IPS-20b (cell line): ENCODE results near the gene ASIC1.

ENCODE experiments used
- H3K27ac ChIP-seq: one replicate; pipeline ENCODE4 v1.5.1; 2013; ENCODE audit warnings: low read length
- H3K27me3 ChIP-seq: 2 replicates; pipeline ENCODE4 v1.6.1; 2013; ENCODE audit warnings: mild to moderate bottlenecking, low read length, inconsistent platforms; ENCODE audit not compliant: insufficient read depth
- H3K36me3 ChIP-seq: 2 replicates; pipeline ENCODE4 v1.6.1; 2013; ENCODE audit warnings: low read depth, mild to moderate bottlenecking, inconsistent platforms, low read length, moderate library complexity; ENCODE audit not compliant: insufficient read depth
- H3K4me1 ChIP-seq: 2 replicates; pipeline ENCODE4 v1.6.1; 2013; ENCODE audit warnings: mild to moderate bottlenecking, control low read depth, inconsistent platforms, low read length, moderate library complexity; ENCODE audit not compliant: insufficient read depth
- H3K4me3 ChIP-seq: 2 replicates; pipeline ENCODE4 v1.5.1; 2013; ENCODE audit warnings: mild to moderate bottlenecking, low read length, inconsistent platforms
- H3K9ac ChIP-seq: 2 replicates; pipeline ENCODE4 v1.6.1; 2013; ENCODE audit warnings: low read depth, mild to moderate bottlenecking, inconsistent platforms, low read length, moderate library complexity
- H3K9me3 ChIP-seq: 2 replicates; pipeline ENCODE4 v1.6.1; 2013; ENCODE audit warnings: mild to moderate bottlenecking, low read depth, low read length, inconsistent platforms; ENCODE audit not compliant: insufficient read depth

ASIC1 gene

GRCh38 chr12:50089730-50090129 is 32.3 kb downstream of the ASIC1 start:
- Histone ChIP-seq H3K4me1 (no peaks in the 10 kb centered on the region), H3K27me3 (no peaks in the 10 kb centered on the region), H3K9me3 (no peaks in the 10 kb centered on the region), H3K9ac (no peak overlapping the region), H3K27ac (no peak overlapping the region), H3K36me3 (peaks cover 83% of the 10 kb centered on the region), H3K4me3 (no peak overlapping the region)

GRCh38 chr12:50090391-50090790 is 33.0 kb downstream of the ASIC1 start:
- peaks cover 89% of the 10 kb centered on the region for H3K36me3 ChIP-seq
- H3K9ac ChIP-seq: no peak overlapping the region
- H3K27ac ChIP-seq: no peak overlapping the region
- H3K9me3 ChIP-seq: no peaks in the 10 kb centered on the region
- no peaks in the 10 kb centered on the region for H3K27me3 ChIP-seq
- no peak overlapping the region for H3K4me3 ChIP-seq
- no peaks in the 10 kb centered on the region for H3K4me1 ChIP-seq

- H3K4me3 ChIP-seq: no peak overlapping the region
- H3K27ac ChIP-seq: no peak overlapping the region
- H3K9ac ChIP-seq: no peak overlapping the region
- H3K27me3 ChIP-seq: no peaks in the 10 kb centered on the region
- H3K36me3 ChIP-seq: peaks cover 77% of the 10 kb centered on the region
- no peaks in the 10 kb centered on the region for H3K9me3 ChIP-seq
- no peaks in the 10 kb centered on the region for H3K4me1 ChIP-seq
Observed at GRCh38 chr12:50097952-50098351, 40.6 kb downstream of the ASIC1 start.

GRCh38 chr12:50099302-50100008 is 42.1 kb downstream of the ASIC1 start:
- no peaks in the 10 kb centered on the region for H3K9me3 ChIP-seq
- H3K36me3 ChIP-seq: peaks cover 62% of the 10 kb centered on the region
- H3K9ac ChIP-seq: no peak overlapping the region
- H3K4me3 ChIP-seq: no peak overlapping the region
- H3K27ac ChIP-seq: no peak overlapping the region
- 0 out of 2 replicates have a peak, but pooled peaks cover 5% of the 10 kb centered on the region for H3K4me1 ChIP-seq
- H3K27me3 ChIP-seq: no peaks in the 10 kb centered on the region

- H3K36me3 ChIP-seq: peaks cover 50% of the 10 kb centered on the region
- H3K9me3 ChIP-seq: no peaks in the 10 kb centered on the region
- H3K27ac ChIP-seq: no peak overlapping the region
- 0 out of 2 replicates have a peak, but pooled peaks cover 5% of the 10 kb centered on the region for H3K4me1 ChIP-seq
- no peaks in the 10 kb centered on the region for H3K27me3 ChIP-seq
- H3K9ac ChIP-seq: no peak overlapping the region
- H3K4me3 ChIP-seq: no peak overlapping the region
Observed at GRCh38 chr12:50100561-50100960, 43.2 kb downstream of the ASIC1 start.

- peaks cover 39% of the 10 kb centered on the region for H3K36me3 ChIP-seq
- no peak overlapping the region for H3K9ac ChIP-seq
- no peak overlapping the region for H3K27ac ChIP-seq
Observed at GRCh38 chr12:50101663-50102062, 44.3 kb downstream of the ASIC1 start.

GRCh38 chr12:50102131-50102531 is 44.7 kb downstream of the ASIC1 start:
- Histone ChIP-seq H3K9me3 (no peaks in the 10 kb centered on the region), H3K4me3 (no peak overlapping the region), H3K9ac (no peak overlapping the region), H3K27me3 (no peaks in the 10 kb centered on the region), H3K27ac (no peak overlapping the region), H3K36me3 (peaks cover 35% of the 10 kb centered on the region), H3K4me1 (0 out of 2 replicates have a peak, but pooled peaks cover 5% of the 10 kb centered on the region)

More at GRCh38 chr12:50101663-50102062, 44.3 kb downstream of the ASIC1 start:
- no peaks in the 10 kb centered on the region for H3K27me3 ChIP-seq
- H3K4me1 ChIP-seq: 0 out of 2 replicates have a peak, but pooled peaks cover 5% of the 10 kb centered on the region
- no peak overlapping the region for H3K4me3 ChIP-seq
- no peaks in the 10 kb centered on the region for H3K9me3 ChIP-seq

GRCh38 chr12:50102646-50103309 is 45.4 kb downstream of the ASIC1 start:
- H3K36me3 ChIP-seq: peaks cover 28% of the 10 kb centered on the region
- H3K9me3 ChIP-seq: no peaks in the 10 kb centered on the region
- no peak overlapping the region for H3K4me3 ChIP-seq
- H3K9ac ChIP-seq: no peak overlapping the region
- H3K27me3 ChIP-seq: no peaks in the 10 kb centered on the region
- 0 out of 2 replicates have a peak, but pooled peaks cover 5% of the 10 kb centered on the region for H3K4me1 ChIP-seq
- no peak overlapping the region for H3K27ac ChIP-seq

- no peak overlapping the region for H3K27ac ChIP-seq
Observed at GRCh38 chr12:50103351-50103750, 46.0 kb downstream of the ASIC1 start.

GRCh38 chr12:50103767-50104321 is 46.4 kb downstream of the ASIC1 start, which contains the start of gene GPD1:
GPD1 (plus strand) TSS chr12:50104008; CDS start chr12:50104051, 43 bp downstream.
- Histone ChIP-seq H3K9ac (no peak within 1 kb of the TSS), H3K27me3 (no peaks in the 10 kb centered on the region), H3K9me3 (no peaks in the 10 kb centered on the region), H3K36me3 (peaks cover 18% of the 10 kb centered on the region), H3K27ac (no peak within 1 kb of the TSS), H3K4me1 (0 out of 2 replicates have a peak, but pooled peaks cover 5% of the 10 kb centered on the region), H3K4me3 (no peak within 1 kb of the TSS)

More at GRCh38 chr12:50103351-50103750, 46.0 kb downstream of the ASIC1 start:
- no peaks in the 10 kb centered on the region for H3K27me3 ChIP-seq
- H3K9ac ChIP-seq: no peak overlapping the region
- no peak overlapping the region for H3K4me3 ChIP-seq
- peaks cover 23% of the 10 kb centered on the region for H3K36me3 ChIP-seq
- H3K4me1 ChIP-seq: 0 out of 2 replicates have a peak, but pooled peaks cover 5% of the 10 kb centered on the region
- H3K9me3 ChIP-seq: no peaks in the 10 kb centered on the region

- Histone ChIP-seq H3K4me3 (no peak overlapping the region), H3K27ac (no peak overlapping the region), H3K9ac (no peak overlapping the region), H3K36me3 (peaks cover 9% of the 10 kb centered on the region), H3K27me3 (no peaks in the 10 kb centered on the region), H3K4me1 (0 out of 2 replicates have a peak, but pooled peaks cover 5% of the 10 kb centered on the region), H3K9me3 (no peaks in the 10 kb centered on the region)
Observed at GRCh38 chr12:50104417-50105366, 47.3 kb downstream of the ASIC1 start.
